Measurements from ENCODE around the gene GIT1. TPM values are rescaled to one million over a fixed set of nuclear protein-coding genes. Genes with fewer than 3 reads are reported as not detected.

The GIT1 gene
- total RNA-seq, 2 experiments from 2014 or later = 44.3 to 60.2 TPM

- ChIA-PET POLR2A (interaction anchor here (0.6 kb wide), 1 partner anchor 8 kb away, joined by 3 read pairs; no protein-coding TSS in a partner anchor), CTCF (ENCODE audit: unreplicated experiment) (no interaction called here)
- Histone ChIP-seq H3K4me1 (ENCODE audit: insufficient read depth, low read length, poor library complexity, severe bottlenecking) (peaks cover 14% of the 10 kb centered on the region), H2AFZ (ENCODE audit: low read length) (no peak overlapping the region), H3K9me2 (ENCODE audit: insufficient read depth, low read length) (no peaks in the 10 kb centered on the region), H4K20me1 (ENCODE audit: insufficient read depth, low read length) (no peaks in the 10 kb centered on the region), H3K79me2 (ENCODE audit: insufficient read depth, low read depth, low read length) (0 out of 2 replicates have a peak, but pooled peaks cover 6% of the 10 kb centered on the region), H3K27ac (ENCODE audit: low read depth, low read length, poor library complexity, severe bottlenecking) (no peak overlapping the region), H3K4me2 (ENCODE audit: low read length) (no peak overlapping the region), H3K9me3 (ENCODE audit: low read length) (no peaks in the 10 kb centered on the region), H3K4me3 (ENCODE audit: low read depth, low read length, poor library complexity, severe bottlenecking) (no peak overlapping the region), H3K36me3 (ENCODE audit: insufficient read depth, low read length) (peaks cover 5% of the 10 kb centered on the region; the same call in 1 of the 2 replicates)
- intact Hi-C loops (cut with micrococcal nuclease; ENCODE audit: unreplicated experiment) = no loop called here
- TF ChIP-seq, protein P1, sequence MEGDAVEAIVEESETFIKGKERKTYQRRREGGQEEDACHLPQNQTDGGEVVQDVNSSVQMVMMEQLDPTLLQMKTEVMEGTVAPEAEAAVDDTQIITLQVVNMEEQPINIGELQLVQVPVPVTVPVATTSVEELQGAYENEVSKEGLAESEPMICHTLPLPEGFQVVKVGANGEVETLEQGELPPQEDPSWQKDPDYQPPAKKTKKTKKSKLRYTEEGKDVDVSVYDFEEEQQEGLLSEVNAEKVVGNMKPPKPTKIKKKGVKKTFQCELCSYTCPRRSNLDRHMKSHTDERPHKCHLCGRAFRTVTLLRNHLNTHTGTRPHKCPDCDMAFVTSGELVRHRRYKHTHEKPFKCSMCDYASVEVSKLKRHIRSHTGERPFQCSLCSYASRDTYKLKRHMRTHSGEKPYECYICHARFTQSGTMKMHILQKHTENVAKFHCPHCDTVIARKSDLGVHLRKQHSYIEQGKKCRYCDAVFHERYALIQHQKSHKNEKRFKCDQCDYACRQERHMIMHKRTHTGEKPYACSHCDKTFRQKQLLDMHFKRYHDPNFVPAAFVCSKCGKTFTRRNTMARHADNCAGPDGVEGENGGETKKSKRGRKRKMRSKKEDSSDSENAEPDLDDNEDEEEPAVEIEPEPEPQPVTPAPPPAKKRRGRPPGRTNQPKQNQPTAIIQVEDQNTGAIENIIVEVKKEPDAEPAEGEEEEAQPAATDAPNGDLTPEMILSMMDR (conservative IDR thresholded peaks at IDR 0.05; ENCODE audit: low read length) = no peak
- no peak for TF ChIP-seq EZH2phosphoT487 (IDR thresholded peaks at IDR 0.05; ENCODE audit: borderline replicate concordance, low read depth, low read length)
- BruUV-seq (replicated peaks) = no TSS peak
- no peak for DNase-seq (ENCODE audit: low spot score)
Measured at GRCh38 chr17:29607557-29608195, 18.2 kb upstream of the GIT1 start.

DNA sequence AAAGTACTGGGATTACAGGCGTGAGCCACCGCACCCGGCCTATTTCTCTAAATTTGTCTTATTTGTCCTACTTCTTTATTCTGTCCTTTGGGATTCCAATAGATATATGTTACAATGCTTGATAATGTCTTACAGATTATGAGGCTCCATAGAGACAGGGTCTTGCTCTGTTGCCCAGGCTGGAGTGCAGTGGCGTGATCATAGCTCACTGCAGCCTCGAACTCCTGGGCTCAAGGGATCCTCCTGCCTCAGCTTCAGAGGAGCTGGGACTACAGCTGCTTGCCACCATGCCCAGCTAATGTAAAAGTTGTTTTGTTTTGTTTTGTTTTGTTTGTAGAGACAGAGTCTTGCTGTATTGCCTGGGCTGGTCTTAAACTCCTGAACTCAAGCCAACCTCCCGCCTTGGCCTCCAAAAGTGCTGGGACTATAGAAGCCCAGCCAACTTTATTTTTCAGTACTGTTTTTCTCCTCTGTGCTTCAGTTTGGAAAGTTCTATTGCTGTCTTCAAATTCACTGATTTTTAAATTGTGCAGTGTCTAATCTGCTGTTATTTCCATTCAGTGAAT lies 13.7 kb upstream of the GIT1 start:
- H4K20me1 ChIP-seq (ENCODE audit: insufficient read depth, low read length) = no peaks in the 10 kb centered on the region
- H3K9me2 ChIP-seq (ENCODE audit: insufficient read depth, low read length) = no peaks in the 10 kb centered on the region
- H3K4me2 ChIP-seq (ENCODE audit: low read length) = 0 out of 2 replicates have a peak overlapping the region, but pooled peaks have one; percentile 53
- DNase-seq (ENCODE audit: low spot score) = no peak
- H3K9me3 ChIP-seq (ENCODE audit: low read length) = no peaks in the 10 kb centered on the region
- BruUV-seq (replicated peaks) = no TSS peak
- 0 out of 2 replicates have a peak, but pooled peaks cover 6% of the 10 kb centered on the region for H3K79me2 ChIP-seq (ENCODE audit: insufficient read depth, low read depth, low read length)
- intact Hi-C loops (cut with micrococcal nuclease; ENCODE audit: unreplicated experiment) = no loop called here
- H3K36me3 ChIP-seq (ENCODE audit: insufficient read depth, low read length) = no peaks in the 10 kb centered on the region
- TF ChIP-seq, protein P1 (conservative IDR thresholded peaks at IDR 0.05; ENCODE audit: low read length) = no peak
- TF ChIP-seq EZH2phosphoT487 (IDR thresholded peaks at IDR 0.05; ENCODE audit: borderline replicate concordance, low read depth, low read length) = no peak
- no peak overlapping the region for H3K27ac ChIP-seq (ENCODE audit: low read depth, low read length, poor library complexity, severe bottlenecking)
- CTCF ChIA-PET (ENCODE audit: unreplicated experiment) = no interaction called here
- POLR2A ChIA-PET = no interaction called here
- H3K4me3 ChIP-seq (ENCODE audit: low read depth, low read length, poor library complexity, severe bottlenecking) = no peak overlapping the region
- peaks cover 23% of the 10 kb centered on the region for H3K4me1 ChIP-seq (ENCODE audit: insufficient read depth, low read length, poor library complexity, severe bottlenecking)
- H2AFZ ChIP-seq (ENCODE audit: low read length) = no peak overlapping the region
